NCI-H82 treated with DMSO at 0.1 percent for 48 hours (cell line): ENCODE results near the gene CPLANE2.
"Not testable (repeated sequence)": the region's sequence is repeated elsewhere in the genome, so short reads cannot be mapped to it uniquely, and the experiment has no call there.

Experiments
- DNase-seq: peaks from one replicate; lab custom pipeline; 2025; ENCODE audit not compliant: unreplicated experiment; lab: John Stamatoyannopoulos, UW

The CPLANE2 gene

DNA sequence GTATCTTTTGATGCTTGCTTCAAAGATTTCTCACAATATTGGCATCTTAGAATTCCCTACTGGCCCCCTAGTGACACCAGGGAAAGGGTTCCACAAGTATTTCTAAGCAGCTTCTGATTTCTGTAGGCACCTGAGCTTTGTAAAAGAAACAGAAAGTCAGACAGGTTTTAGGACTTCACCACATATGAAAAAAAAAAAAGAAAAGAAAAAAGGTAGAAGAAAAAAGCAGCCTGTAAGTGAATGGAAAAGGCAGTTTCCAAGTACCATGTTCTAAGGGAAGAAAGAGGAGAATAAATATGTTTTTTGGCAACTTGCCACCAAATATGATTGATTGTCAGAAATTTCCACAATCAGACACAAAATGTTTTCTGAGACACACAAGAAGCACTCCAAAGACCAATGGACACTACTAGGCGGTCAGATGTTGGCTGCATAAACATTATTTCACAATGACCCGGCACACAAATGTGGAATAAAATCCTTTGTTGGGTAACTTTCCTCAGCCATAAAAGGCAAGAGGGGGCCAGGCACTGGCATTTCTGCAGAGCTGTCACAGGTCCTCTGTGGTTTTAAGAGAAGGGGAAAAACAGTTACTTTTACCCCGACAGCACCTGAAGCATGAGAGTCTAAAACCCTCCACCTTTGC is 12.7 kb upstream of the CPLANE2 start:
- no peak for DNase-seq

DNA sequence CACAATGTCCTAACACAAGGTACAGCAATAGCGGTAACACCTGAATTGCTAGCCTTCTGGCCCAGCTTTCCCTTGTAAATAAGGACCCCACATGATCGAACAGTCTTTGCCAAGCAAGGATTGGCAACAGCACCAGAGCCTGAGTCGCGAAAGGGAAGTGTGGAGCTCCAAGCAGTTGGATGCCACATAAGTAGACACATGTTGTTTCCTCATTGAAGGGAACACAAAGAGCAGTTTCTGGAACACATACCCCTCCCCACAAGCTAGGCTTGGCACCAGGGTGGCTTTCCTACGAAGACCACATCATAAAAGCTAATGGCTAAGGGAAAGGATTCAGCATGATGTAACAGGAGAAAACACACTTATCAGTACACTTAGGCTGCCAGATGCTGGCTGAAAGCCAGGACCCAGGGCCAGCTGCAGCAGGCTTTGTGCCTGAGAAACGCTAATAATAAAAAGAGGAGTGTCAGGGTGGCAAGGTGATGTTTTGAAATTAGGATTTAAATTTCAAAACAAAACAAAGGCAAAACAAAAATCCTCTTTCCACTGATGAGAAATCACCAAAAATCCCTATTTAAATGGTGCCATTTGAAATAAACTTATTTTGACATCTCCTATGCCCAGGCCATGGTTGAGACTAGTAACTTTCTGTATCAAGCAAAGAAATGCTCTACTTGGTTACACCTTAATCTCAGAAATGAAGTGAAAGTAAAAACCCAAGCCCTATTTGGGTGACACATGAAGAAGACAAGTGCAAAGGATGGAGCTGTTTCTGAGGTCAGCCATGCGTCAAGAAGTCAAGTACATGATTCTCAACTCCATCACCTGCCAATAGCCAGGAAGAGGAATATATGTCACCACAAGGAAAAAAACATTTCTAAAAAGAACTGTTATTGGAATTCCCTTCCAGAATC is 11.9 kb upstream of the CPLANE2 start:
- DNase-seq = peak; percentile 29

DNA sequence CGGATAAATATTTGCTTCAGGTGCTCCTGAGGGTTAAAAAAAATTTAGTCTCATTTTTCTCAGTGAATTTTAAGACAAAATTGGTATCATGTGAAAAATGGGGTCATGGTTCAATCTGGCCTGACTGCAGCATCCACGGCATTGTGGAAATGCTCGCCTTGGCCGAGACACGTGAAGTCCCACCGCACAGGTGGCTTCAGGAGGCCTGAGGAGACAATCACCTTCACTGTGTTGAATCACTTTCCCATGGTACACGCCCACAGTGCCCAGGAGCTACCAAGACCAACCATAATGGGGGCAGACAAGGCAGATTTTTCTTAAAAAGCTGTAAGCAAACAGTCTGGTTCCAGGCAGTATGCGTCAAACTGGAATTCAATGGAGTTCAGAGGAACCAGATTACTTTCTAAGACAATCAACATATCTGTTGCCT is 11.0 kb upstream of the CPLANE2 start:
- no peak for DNase-seq

DNA sequence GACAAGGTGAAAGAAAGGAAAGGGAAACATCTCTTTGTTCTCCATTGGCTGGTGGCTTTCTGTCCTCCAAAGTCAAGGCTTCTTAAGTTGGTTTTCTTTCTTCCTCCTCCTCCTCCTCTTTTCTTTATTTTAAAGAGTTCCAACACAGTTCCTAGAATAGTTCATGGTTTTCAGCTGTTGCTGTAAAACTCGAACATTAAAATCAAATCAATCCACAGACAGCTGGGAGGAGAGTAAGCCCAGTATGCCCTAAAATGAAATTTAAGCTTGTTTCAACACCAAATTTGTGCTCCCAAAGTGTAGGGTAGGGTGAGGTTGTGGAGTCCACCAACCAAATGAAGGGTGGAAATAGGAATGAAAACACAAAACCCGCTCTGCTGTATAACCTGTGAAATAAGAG is 10.5 kb upstream of the CPLANE2 start:
- no peak for DNase-seq

DNA sequence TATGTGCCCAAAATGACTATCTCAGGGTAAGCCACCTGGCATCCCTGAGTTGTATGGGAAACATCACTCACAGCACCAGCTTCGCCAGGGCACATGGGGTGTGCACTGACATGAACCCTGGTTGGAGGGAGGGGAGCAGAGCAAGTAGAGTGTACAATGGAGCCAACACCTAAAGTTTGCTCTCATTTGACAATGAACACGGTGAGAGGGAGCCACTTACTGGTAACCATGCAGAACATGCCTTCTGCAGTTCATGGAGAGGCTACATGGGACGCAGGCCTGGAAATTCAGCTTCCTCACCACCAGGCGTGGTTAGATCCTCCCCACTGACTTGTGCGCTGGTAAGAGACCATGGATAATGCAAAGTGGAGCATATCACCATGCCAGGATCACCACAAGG is 10.0 kb upstream of the CPLANE2 start:
- no peak for DNase-seq

DNA sequence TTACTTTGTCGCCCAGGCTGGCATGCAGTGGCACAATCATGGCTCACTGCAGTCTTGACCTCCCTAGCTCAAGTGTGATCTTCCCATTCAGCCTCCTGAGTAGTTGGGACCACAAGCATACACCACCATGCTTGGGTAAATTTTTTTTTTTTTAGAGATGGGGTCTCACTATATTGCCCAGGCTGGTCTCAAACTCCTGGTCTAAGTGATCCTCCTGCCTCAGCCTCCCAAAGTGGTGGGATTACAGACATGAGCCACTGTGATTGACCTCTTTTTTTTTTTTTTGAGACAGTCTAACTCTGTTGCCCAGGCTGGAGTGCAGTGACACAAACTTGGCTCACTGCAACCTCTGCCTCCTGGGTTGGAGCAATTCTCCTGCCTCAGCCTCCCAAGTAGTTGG is 9.3 kb upstream of the CPLANE2 start:
- DNase-seq = not testable (repeated sequence)

DNA sequence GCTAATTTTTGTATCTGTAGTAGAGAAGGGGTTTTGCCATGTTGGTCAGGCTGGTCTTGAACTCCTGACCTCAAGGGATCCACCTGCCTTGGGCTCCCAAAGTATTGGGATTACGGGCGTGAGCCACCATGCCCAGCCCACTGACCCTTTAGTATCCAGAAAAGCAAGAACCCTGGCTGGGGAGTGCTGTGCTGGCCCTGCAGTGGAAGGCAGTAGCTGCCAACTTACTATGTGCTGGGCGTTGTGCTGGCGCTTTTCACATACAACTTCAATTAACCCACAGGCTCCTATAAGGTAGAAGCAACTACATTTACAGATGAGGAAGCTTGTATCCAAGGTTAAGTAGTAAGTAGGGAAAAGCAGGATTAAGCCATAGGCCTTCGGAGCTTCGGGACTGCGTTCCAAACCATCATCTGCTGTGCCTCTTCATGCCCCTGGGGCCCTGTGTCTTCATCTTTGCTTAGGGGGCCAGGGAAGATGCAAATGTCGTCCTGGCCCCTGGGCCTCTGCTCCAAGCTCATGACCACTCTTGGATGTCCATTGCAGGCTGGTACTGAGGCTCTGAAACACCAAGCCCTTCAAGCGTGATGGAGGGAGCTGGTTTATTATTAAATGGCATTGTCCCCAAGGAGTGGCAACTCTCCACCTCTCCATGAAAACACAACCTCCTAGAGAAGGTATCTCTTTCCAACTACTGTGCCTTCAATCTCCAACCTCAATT is 8.7 kb upstream of the CPLANE2 start:
- no peak for DNase-seq

DNA sequence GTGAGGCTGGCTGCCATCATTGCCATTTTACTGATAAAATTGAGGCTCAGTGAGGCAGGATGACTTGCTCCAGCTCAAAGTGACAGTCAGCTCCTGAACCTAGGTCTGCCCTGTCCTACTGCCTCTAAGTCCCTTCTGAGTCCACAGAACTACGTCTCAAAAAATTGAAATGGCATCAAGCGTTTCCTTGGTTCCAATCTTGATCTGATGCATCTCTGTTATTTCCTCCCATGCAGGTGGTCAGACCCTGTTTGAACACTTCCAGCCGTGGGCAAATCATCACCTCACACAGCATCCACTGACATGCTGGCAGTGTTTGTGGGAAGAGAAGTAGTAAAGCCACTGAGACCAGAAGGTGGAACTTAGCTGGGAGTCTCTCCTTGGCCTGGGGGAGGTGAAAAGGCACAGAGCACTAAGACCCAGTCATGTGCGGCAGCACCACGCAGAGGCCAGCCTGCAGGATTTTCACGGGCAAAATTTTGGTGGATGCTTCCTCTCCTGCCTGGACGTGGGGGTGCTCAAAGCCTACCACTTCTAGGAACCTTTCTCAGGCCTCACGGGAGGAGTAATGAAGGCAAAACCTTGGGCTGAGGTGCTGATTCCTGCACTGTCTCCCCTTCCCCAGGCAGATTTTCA is 7.8 kb upstream of the CPLANE2 start:
- DNase-seq = no peak

DNA sequence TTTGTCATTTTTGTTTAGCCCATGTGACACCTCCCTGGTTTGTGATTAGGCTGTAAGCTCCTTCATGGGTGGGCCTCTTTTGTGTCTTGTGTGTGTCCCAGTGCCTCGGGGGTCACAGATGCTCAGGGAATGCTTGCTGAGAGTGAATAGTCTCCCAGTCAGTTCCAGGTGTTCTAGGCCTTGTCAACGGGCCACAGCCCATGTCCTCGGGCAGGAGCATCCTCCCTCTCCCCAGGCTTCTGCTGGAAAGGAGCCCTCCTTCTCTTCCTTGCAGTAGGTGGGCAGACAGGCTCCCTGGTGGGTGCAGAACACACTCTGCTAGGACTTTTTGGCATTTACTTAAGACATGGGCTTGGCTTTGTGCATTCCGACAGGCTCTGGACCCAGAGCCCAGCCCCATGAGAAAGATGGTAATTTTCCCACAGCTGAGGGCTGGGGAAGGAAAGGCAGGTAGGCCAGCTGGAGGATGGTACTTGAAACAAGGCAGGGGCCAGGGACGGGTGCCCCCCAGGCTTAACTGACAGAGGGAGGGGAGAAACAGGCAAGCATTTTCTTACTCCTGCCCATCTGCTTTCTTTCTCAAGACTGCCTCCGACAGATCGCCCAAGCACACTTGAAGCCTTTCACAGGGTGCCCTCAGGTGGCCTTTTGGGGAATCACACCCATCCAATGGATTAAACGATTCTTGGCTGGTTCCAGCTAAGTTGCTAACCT is 7.1 kb upstream of the CPLANE2 start:
- DNase-seq = peak; percentile 66

DNA sequence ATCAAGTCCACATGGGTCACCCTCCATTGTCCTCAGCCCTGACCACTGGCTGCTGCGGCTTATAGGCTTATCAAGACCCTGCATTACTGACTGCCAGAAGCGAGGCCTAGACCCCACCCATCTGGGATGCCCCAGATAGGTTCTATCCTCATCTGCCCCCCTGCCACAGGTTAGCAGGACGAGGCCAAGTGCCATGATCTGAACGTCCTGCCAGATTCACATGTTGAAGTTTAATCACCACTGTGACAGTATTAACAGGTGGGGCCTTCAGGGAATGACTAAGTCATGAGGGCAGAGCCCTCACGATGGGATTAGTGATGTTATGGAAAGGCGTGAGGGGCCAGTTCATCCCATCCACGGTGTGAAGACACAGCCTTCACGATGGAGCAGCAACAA is 6.2 kb upstream of the CPLANE2 start:
- no peak for DNase-seq

DNA sequence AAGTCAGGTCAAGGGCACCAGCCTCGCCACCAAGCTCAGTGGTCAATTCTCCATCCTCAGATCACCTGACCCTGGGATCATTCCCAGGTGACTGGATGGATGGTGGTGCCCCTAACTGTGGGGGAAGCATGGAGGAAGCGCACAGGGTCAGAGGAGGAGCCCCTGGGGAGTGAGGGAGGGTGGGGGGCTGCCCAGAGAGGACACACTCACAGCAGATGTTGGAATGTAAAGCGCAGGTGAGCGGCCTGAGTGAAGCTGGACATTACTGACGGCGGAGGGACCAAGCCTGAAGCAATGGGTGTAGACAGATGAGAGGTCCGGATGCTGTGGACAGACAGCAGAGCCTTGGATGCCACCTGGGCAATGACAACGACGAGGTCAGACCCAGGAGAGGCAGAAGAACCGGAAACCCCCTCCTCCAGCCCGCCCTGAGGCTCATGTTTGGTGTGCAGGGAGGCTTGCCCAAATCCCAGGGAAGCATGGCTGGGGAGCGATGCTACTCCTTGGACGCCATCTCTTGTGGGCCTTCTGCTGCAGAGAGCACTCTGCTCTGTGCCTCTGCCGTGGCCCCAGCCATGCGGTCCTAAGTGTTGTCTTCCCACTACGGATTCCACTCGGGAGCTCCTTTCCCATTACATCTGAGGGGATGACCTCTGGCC is 5.7 kb upstream of the CPLANE2 start:
- no peak for DNase-seq

DNA sequence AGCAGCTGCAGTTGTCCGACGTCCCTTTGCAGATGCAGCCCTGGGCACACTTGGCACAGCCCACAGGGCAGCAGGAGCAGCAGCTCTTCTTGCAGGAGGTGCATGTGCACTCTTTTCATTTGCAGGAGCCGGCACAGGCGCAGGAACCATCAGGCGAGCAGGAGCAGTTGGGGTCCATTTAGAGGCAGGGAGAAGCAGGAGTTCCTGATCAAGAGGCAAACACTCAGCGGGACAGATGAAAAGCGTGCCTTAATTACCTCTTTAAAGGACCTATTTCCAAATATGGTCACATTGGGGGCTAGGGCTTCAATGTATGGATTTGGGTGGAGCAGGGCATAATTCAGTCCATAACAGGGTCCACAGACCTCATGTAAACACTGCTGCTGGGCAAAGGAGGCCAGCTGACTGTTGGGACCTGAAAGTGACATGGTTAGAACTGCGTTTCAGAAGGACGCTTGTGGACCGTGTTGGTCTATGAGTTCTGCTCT is 4.3 kb upstream of the CPLANE2 start:
- DNase-seq = no peak

DNA sequence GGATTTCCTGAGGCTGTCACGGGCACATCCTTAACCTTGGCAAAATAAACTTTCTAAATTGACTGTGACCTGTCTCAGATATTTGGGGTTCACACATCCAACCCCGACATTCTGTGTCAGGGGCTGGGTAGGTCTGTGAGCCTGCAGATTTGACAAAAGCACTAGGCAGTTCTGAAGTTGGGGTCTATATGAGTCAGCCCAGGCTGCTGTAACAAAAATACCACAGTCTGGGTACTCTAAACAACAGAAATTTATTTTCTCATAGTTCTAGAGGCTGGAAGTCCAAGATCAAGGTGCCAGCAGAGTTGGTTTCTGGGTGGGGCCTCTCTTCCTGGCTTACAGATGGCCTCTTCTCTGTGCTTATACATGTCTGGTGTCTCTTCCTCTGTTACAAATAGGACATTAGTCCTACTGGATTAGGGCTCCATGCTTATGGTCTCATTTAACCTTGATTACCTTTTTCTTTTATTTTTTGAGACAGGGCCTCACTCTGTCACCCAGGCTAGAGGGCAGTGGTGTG is 3.0 kb upstream of the CPLANE2 start:
- no peak for DNase-seq

DNA sequence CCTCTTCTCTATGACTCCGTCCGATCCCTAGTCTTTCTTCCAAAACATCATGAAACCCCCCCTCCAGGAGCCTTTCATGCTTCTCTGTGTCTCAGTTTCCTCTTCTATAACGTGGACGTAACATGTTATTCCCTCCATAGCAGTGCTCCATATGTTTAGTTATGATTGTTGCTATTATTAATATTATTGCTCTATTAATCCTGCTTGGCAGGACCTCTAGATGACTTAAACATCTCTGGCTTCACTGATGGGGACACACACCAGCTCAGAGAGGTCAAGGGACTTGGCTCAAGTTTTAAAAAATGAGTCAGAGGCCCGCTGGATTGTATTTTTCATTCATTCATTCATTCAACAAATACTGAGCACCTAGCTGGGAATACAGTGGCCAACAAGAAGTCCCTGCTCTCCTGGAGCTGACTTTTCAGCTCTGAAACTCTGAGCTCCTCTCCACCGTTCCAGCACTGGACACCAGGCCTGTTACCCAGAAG is 404 bp upstream of the CPLANE2 start:
- DNase-seq = no peak

DNA sequence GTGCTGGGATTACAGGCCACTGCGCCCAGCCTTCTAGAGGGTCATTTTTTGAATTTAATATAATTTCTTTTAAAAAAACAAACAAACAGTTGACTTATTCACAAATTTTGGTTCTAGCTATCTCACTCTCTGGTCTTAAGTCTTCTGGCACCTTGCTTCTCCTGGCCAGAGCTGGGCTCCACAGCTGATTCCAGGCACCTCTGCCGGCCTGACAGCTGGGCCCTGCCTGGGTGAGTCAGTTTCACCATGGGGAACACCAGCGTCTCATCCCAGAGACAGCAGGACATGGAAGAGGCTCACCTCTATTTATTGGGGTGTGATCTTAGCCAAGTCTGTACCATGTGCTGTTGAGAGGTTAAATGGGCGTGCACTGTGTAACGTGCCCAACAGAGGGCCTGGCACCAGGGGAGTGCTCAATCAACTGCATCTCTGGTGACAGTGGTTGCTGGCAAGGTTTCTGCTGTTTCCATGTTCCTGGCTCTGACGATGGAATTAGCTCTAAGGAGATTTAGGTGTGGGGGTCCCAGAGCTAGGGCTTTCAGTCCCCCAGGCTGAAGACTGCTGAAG is 956 bp downstream of the CPLANE2 start:
- DNase-seq = no peak

DNA sequence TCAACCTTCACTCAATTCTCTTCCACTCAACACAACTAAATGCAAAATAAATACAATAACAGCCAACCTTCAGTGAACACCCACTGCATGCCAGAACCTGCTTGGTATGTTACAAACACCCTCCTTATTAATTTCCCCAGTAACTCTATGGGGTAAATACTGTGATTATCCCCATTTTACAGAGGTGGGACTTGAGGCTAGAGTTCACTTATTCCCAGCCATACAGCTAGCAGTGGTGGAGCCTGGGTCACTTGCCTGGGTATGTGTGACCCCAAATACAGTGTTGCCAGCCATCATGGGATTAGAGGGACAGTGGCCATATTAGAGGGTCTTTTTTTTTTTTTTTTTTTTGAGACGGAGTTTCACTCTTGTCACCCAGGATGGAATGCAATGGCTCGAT is 1.6 kb downstream of the CPLANE2 start:
- no peak for DNase-seq

DNA sequence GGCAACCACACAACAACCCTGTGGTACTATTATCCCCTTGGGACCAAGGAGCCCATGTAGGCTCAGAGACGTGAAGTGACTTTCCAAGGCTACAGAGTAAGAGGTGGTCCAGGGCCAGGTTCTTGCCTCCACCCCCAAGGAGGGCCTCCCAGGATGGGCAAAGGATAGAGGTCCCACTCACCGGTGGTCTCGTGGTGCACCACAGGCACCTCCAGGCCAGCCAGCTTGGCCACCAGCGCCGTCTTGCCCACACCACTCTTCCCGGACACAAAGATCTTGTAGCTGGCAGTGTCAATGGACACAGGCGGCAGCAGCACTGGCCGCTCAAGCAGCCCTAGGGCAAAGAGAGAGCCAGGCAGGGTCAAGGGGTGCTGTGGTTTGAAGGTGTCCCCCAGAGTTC is 3.6 kb downstream of the CPLANE2 start:
- no peak for DNase-seq

DNA sequence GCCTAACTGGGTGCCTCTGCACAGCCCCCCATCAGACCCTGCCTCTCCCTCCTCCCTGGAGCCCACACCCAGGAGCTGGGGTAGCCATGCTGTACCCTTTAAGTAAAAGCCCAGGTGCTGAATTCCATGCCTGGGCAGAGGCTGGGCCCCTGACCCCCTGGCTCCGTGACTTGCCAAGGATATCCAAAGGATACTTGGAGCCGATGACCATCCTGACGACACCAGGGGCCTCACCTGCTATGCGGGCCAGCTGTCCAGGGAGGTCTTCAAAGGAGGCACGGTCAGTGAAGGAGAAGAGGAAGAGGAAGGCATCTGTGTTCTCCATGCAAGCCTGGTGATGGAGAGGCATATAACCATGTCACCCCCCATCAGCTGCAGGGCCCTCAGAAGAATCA is 4.7 kb downstream of the CPLANE2 start:
- DNase-seq = no peak
